T-helper 1 cell treated with Interleukin-12 subunit alpha and Interleukin-12 subunit beta and Interleukin-4 antibody, amounts not matched to agents 30 μg/mL and 1 μg/mL, for 36 hours (primary cell): Measurements from ENCODE around the gene SSC4D.
"Not testable (repeated sequence)": the region's sequence is repeated elsewhere in the genome, so short reads cannot be mapped to it uniquely, and the experiment has no call there.

Source experiments
- H3K27ac Mint-ChIP-seq: one replicate; pipeline ENCODE4 v1.8.0; 2021; ENCODE audit warnings: mild to moderate bottlenecking, mixed read lengths
- H3K27me3 Mint-ChIP-seq: one replicate; pipeline ENCODE4 v1.8.0; 2021; ENCODE audit warnings: low read depth, mixed read lengths
- H3K36me3 Mint-ChIP-seq: one replicate; pipeline ENCODE4 v1.8.0; 2021; ENCODE audit warnings: low read depth, mixed read lengths
- H3K4me1 Mint-ChIP-seq: one replicate; pipeline ENCODE4 v1.8.0; 2021; ENCODE audit warnings: low read depth, mixed read lengths
- H3K4me3 Mint-ChIP-seq: one replicate; pipeline ENCODE4 v1.8.0; 2021; ENCODE audit warnings: mild to moderate bottlenecking, moderate library complexity, mixed read lengths
- H3K9me3 Mint-ChIP-seq: one replicate; pipeline ENCODE4 v1.8.0; 2021; ENCODE audit warnings: mixed read lengths

The SSC4D gene

DNA sequence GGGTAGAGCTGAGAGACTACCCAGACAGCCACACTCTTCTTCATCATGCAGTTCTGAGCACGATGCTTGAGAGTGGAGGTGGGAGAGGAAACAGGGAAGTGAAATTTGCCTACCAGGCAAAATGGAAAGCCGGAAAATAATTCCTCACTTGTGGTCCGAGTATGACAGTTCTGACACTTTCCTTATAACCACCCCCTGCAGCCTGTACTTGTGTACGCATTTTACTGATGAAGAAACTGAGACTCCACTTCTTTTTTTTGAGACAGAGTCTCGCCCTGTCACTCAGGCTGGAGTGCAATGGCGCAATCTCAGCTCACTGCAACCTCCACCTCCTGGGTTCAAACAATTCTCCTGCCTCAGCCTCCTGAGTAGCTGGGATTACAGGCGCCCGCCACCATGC is 6.4 kb downstream of the SSC4D start:
- not testable (repeated sequence) for H3K36me3 Mint-ChIP-seq, H3K27me3 Mint-ChIP-seq, H3K4me1 Mint-ChIP-seq

DNA sequence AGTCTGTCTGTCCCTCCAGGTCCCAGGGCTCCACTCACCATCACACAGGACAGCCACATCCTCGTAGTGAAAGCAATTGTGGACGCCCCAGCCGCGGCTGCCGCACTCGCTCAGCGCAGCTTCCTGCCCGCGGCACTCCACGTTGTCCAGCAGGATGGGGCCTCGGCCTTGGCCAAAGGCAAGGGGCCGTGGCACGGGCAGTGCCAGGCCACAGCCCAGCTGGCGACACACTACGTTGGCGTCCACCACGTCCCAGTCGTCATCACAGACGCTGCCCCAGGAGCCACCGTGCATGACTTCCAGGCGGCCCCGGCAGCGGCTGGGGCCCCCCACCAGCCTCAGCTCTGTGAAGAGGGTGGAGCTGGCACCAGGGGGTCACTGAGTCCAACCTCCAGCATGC is 9.2 kb downstream of the SSC4D start:
- Mint-ChIP-seq H3K27ac (no peak overlapping the region), H3K27me3 (no peaks in the 10 kb centered on the region), H3K36me3 (no peaks in the 10 kb centered on the region), H3K4me1 (peaks cover 15% of the 10 kb centered on the region), H3K4me3 (no peak overlapping the region), H3K9me3 (no peaks in the 10 kb centered on the region)

More for the DNA sequence above, 6.4 kb downstream of the SSC4D start:
- not testable (repeated sequence) for H3K9me3 Mint-ChIP-seq, H3K27ac Mint-ChIP-seq, H3K4me3 Mint-ChIP-seq

DNA sequence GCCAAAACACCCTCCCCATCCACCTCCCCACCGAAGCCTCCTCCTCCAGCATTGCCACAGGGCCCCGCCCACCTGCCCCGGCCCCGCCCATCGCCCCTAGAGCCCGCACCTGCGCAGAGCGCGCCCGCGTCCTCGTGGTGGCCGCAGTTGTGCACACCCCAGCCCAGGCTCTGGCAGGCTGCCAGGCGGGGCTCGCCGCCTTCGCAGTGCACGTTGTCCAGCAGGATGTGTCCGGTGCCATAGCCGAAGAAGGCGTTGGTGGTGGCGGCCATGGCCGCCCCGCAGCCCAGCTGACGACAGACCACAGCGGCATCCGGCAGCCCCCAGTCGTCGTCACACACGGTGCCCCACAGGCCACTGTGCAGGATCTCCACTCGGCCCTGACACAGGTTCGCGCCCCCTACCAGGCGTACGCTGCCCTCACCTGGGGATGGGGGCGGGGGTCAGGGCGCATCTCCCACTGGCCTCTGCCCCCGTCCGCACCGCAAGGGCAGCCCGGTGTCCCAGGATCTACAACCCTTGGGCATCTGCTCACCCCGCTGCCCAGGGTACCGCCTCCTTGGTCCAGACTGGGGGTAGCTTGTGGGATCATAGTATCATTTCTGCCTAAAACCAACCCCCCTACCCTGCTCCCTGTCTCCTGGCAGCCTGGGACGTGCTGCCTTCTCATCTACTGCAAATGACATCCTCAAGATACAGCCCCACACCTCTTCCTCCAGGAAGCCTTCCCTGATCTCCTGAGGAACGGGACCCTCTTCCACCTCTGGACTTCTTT is 11.9 kb downstream of the SSC4D start:
- H3K9me3 Mint-ChIP-seq = no peaks in the 10 kb centered on the region
- H3K27me3 Mint-ChIP-seq = no peaks in the 10 kb centered on the region
- no peaks in the 10 kb centered on the region for H3K36me3 Mint-ChIP-seq
- H3K27ac Mint-ChIP-seq = peak overlapping the region; percentile 60
- H3K4me3 Mint-ChIP-seq = peak overlapping the region; percentile 82
- peaks cover 14% of the 10 kb centered on the region for H3K4me1 Mint-ChIP-seq

DNA sequence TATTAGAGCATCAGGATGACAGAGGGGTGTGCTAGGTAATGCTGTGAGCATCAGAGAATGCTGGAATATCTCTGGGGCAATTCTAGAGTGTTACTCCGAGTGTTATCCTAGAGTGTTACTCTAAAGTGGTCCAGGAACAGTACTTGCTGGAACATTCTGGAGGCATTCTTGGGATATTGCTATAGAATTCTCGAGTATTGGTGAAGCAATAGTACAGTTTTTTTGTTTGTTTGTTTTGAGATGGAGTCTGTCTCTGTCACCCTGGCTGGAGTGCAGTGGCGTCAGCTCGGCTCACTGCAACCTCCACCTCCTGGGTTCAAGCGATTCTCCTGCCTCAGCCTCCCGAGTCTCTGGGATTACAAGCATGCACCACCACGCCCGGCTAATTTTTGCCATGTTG is 12.6 kb downstream of the SSC4D start:
- no peaks in the 10 kb centered on the region for H3K9me3 Mint-ChIP-seq
- no peaks in the 10 kb centered on the region for H3K27me3 Mint-ChIP-seq
- no peaks in the 10 kb centered on the region for H3K36me3 Mint-ChIP-seq
- peaks cover 18% of the 10 kb centered on the region for H3K4me1 Mint-ChIP-seq
- no peak overlapping the region for H3K27ac Mint-ChIP-seq
- H3K4me3 Mint-ChIP-seq = peak overlapping the region; percentile 21

DNA sequence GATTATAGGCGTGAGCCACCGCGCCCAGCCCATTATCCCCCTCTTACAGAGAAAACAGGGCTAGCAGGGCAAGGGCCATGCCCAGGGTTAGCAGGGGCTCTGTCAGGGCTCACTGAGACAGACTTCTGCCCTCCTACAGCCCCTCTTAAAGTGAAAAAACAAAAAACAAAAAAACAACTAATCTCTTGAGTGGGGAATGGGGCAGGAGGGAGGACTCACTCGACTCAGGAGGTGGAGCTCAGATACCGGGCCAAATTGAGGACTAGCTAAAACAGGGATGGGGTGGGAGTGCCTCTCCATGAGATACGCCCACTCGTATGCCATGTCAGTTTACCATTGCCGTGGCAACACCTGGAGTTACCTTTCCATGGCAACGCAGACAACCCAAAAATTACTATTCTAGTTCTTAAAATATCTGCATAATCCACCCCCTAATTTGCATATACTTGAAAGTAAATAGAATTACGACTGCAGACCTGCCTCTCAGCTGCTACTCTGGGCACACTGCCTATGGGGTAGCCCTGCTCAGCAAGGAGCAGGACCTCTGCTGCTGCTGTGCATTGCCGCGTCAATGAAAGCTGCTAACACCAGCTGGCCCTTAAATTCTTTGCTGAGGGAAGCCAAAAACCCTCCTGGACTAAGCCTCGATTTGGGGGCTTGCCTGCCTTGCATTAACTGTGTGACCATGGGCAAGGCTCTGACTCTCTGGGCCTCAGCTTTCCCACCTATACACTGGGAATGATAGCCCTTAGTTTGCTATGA is 13.4 kb downstream of the SSC4D start:
- Mint-ChIP-seq H3K27me3 (no peaks in the 10 kb centered on the region), H3K4me1 (peaks cover 18% of the 10 kb centered on the region), H3K9me3 (no peaks in the 10 kb centered on the region), H3K36me3 (no peaks in the 10 kb centered on the region), H3K27ac (no peak overlapping the region), H3K4me3 (no peak overlapping the region)

DNA sequence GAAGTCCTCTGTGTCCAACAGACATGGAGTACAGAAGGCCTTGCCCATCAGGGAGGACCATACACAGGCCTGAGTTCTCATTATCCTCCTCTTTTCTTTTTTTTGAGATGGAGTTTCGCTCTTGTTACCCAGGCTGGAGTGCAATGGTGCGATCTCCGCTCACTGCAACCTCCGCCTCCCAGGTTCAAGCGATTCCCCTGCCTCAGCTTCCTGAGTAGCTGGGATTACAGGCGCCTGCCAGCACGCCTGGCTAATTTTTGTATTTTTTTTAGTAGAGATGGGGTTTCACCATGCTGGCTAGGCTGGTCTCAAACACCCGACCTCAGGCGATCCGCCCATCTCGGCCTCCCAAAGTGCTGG is 13.9 kb downstream of the SSC4D start:
- H3K27me3 Mint-ChIP-seq, H3K4me3 Mint-ChIP-seq, H3K27ac Mint-ChIP-seq, H3K9me3 Mint-ChIP-seq, H3K36me3 Mint-ChIP-seq: not testable (repeated sequence)
- peaks cover 17% of the 10 kb centered on the region for H3K4me1 Mint-ChIP-seq

DNA sequence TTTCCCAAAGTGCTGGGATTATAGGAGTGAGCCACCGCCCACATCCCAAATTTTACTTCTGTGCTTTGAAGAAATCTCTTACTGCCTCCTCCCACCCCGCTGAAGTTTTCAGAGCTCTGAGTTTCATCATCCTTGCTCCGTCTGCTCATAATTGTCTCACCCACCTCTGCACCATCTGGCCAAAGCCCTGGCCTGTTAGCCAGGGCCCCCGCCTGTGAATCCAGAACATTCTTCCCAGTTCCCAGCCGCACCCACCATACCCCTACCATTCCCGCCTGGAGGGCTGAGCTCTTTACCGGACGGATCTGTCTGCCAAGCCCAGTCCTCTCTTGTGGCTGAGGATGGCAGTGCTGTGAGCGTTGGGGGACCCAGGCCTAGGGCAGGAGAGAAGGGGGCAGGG is 14.5 kb downstream of the SSC4D start:
- H3K27ac Mint-ChIP-seq = peak overlapping the region; percentile 73
- H3K4me3 Mint-ChIP-seq = peak overlapping the region; percentile 45
- H3K9me3 Mint-ChIP-seq = no peaks in the 10 kb centered on the region
- H3K4me1 Mint-ChIP-seq = peaks cover 17% of the 10 kb centered on the region
- H3K36me3 Mint-ChIP-seq = no peaks in the 10 kb centered on the region
- H3K27me3 Mint-ChIP-seq = no peaks in the 10 kb centered on the region

DNA sequence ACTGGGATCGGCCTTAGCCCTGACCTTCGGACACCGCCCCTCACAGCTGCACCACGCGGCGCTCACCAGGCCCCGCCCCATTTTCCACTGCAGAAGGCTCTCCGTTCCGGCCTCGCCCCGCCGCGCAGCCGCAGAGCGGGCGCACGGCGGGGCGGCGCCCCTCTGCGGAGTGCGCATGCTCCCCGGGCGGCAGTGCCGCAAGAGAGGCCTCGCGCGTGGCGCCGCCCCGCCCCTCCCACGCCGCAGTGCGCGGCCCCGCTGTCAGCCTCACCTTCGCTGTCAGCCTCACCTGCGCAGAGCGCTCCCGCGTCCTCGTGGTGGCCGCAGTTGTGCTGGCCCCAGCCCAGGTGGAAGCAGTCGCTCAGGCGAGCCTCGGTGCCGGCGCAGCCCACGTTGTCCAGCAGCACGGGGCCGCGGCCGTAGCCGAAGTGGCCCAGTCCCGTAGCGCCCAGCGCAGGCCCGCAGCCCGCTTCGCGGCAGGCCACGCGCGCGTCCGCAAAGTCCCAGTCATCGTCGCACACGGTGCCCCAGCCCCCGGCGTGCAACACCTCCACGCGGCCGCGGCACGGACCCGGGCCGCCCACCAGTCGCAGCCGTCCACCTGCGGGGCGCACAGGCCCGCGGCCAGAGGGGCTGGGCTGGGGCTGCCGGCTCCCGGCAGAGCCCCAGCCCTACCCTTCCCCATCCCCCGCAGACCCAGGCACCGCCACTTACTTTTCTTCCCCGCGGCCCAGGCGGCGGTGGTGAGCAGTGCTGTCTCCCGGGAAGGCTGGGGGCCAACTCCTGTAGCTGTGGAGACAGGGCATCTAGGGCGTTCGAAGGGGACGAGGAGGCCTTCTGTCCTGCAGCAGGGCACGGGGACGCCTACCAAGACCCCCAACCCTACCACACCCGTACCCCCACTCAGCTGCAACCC is 16.1 kb downstream of the SSC4D start:
- H3K9me3 Mint-ChIP-seq = no peaks in the 10 kb centered on the region
- H3K27me3 Mint-ChIP-seq = no peaks in the 10 kb centered on the region
- no peaks in the 10 kb centered on the region for H3K36me3 Mint-ChIP-seq
- H3K4me3 Mint-ChIP-seq = peak overlapping the region; percentile 88
- peak overlapping the region; percentile 97 for H3K27ac Mint-ChIP-seq
- peaks cover 21% of the 10 kb centered on the region for H3K4me1 Mint-ChIP-seq

DNA sequence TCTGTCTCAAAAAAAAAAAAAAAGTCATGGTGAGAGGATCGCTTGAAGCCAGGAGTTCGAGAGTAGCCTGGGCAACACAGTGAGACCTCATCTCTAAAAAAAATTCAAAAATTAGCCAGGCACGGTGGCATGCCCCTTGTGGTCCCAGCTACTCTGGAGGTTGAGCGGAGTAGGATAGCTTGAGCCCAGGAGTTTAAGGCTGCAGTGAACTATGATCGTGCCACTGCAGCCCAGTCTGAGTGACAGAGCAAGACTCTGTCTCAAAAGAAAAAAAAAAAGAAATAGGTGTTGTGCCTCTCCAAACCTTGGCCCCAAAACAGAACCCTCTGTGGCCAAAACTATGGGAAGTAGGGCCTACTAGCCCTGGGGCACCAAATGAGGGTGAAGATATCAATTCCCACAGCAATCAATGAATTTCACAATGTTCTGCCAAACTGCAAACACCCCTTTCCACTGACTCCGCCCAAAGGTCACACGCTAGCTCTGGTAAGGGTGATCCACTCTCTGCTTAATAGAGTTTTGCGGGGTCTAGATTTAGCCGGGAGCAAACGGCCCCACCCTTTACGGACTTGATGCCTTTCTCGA is 16.9 kb downstream of the SSC4D start:
- no peaks in the 10 kb centered on the region for H3K36me3 Mint-ChIP-seq
- peaks cover 17% of the 10 kb centered on the region for H3K4me1 Mint-ChIP-seq
- peak overlapping the region; percentile 97 for H3K27ac Mint-ChIP-seq
- no peaks in the 10 kb centered on the region for H3K9me3 Mint-ChIP-seq
- H3K27me3 Mint-ChIP-seq = no peaks in the 10 kb centered on the region
- peak overlapping the region; percentile 88 for H3K4me3 Mint-ChIP-seq

DNA sequence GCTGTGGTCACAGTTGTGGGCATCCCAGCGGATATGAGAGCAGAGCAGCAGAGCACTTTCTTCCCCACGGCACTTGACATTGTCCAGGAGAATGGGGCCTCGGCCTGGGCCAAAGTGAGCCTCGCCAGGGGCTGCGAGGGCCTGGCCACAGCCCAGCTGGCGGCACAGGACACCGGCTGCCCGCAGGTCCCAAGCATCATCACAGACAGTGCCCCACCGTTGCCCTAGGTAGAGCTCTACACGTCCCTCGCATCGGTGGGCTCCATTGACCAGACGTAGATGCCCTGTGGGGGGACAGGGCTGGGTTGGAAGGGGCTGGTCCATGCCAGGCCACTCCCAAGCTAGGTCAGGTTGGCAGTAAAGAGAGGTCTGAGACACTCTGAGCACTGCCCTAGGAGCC is 19.4 kb downstream of the SSC4D start:
- H3K27me3 Mint-ChIP-seq = no peaks in the 10 kb centered on the region
- no peaks in the 10 kb centered on the region for H3K36me3 Mint-ChIP-seq
- H3K4me3 Mint-ChIP-seq = no peak overlapping the region

DNA sequence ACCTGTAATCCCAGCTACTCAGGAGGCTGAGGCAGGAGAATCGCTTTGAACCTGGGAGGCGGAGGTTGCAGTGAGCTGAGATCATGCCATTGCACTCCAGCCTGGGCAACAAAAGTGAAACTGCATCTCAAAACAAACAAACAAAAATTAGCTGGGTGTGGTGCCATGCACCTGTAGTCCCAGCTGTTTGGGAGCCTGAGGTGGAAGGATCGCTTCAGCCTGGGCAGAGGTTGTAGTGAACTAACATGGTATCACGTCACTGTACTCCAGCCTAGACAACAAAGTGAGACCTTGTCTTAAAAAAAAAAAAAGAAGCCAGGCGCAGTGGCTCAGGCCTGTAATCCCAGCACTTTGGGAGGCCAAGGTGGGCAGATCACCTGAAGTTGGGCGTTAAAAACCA is 21.7 kb downstream of the SSC4D start:
- not testable (repeated sequence) for H3K4me3 Mint-ChIP-seq, H3K27ac Mint-ChIP-seq, H3K9me3 Mint-ChIP-seq, H3K27me3 Mint-ChIP-seq, H3K36me3 Mint-ChIP-seq
- H3K4me1 Mint-ChIP-seq = peaks cover 12% of the 10 kb centered on the region

More for the DNA sequence above, 19.4 kb downstream of the SSC4D start:
- Mint-ChIP-seq H3K27ac (no peak overlapping the region), H3K9me3 (no peaks in the 10 kb centered on the region), H3K4me1 (peaks cover 14% of the 10 kb centered on the region)

DNA sequence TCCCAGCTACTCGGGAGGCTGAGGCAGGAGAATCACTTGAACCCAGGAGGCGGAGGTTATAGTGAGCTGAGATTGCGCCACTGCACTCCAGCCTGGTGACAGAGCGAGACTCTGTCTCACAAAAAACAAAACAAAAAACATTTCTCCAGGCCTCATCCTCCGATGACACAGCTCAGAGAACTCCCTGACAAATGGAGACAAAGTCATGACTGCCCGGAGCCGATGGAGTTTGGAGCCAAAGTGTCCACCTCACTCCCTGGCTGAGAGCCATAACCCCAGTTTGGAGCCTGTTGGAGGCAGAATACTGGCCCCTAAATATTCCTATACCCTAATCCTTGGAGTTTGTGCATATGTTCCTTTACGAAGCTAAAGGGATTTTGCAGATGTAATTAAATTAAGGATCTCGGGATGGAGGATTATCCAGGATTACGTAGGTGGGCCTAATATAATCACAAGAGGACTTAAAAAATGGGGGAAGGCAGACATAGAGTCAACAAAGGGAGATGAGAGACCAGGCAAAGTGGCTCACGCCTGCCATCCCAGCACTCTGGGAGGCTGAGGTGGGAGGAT is 22.7 kb downstream of the SSC4D start:
- Mint-ChIP-seq H3K4me1 (peaks cover 6% of the 10 kb centered on the region), H3K4me3 (no peak overlapping the region), H3K9me3 (no peaks in the 10 kb centered on the region), H3K36me3 (no peaks in the 10 kb centered on the region), H3K27ac (no peak overlapping the region), H3K27me3 (no peaks in the 10 kb centered on the region)

DNA sequence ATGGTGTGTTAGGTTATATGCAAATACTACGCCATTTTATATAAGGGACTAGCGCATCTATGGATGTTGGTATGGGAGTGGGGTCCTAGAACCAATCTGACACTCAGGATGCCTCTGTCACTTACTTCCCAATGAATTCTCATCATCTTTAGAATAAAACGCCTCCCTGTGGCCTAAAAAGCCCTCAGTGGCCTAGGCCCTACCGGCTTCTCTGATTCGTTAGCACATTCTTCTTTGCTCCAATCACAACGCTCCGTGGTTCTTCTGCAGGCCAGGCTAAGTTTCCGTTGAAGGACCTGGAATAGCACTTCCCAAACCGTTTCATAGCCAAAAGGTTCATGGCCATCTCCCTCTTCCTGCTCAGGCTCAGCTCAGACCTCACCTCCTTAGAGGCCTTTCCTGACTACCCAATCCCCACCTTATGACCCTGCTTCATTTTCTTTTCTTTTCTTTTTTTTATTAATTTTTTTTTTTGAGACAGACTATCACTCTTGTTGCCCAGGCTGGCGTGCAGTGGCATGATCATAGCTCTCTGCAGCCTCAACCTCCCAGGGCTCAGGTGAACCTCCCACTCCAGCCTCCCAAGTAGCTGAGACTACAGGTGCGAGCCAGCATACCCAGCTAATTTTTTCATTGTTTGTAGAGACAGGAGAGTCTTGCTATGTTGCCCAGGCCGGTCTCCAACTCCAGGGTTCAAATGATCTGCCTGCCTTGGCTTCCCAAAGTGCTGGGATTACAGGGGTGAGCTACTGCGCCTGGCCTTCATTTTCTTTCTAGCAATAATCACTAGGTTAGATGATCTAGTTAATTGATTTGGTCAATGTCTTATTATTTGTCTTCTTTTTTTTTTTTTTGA is 26.2 kb downstream of the SSC4D start:
- H3K9me3 Mint-ChIP-seq = no peaks in the 10 kb centered on the region

More for the DNA sequence above, 26.2 kb downstream of the SSC4D start:
- Mint-ChIP-seq H3K27ac (no peak overlapping the region), H3K27me3 (no peaks in the 10 kb centered on the region), H3K36me3 (no peaks in the 10 kb centered on the region), H3K4me1 (peaks cover 6% of the 10 kb centered on the region), H3K4me3 (no peak overlapping the region)
